Cardiac septum (tissue), 1 donor: ENCODE results near the gene AIFM3. TPM values are rescaled to one million over a fixed set of nuclear protein-coding genes. Genes with fewer than 3 reads are reported as not detected.
"Not testable (repeated sequence)": the region's sequence is repeated elsewhere in the genome, so short reads cannot be mapped to it uniquely, and the experiment has no call there.

Experiments
- DNase-seq: peaks from one replicate; pipeline ENCODE4 v3.0.0-alpha.2; 2020; ENCODE audit warnings: low spot score
- intact Hi-C: fragments of 100-400 bp; cut with DNase I; formaldehyde crosslinking; loops from one replicate; pipeline ENCODE4 v1.14.0; 2022
- long read RNA-seq: library from polyadenylated mRNA; unstranded; transcript quantifications from one replicate; pipeline ENCODE4 v2.0.0, GENCODE V29; 2021
- total RNA-seq: library from RNA; stranded (reverse); fragmentation: NEBNext Ultra II Directional; extraction: Animal tissue kit (Norgen Biotek cat#: 25700); gene quantifications from one replicate; pipeline ENCODE4 v1.2.1, GENCODE V29; 2021
- donor health status: DM: no; HTN: no; CAD: no.

The AIFM3 gene
- 0.54 TPM for total RNA-seq
- long read RNA-seq: 0 reads

- no peak for DNase-seq
- intact Hi-C loops: no loop called here
These were observed at the start of gene AIFM3 for GRCh38 chr22:20966883-20967696. AIFM3 (plus strand) TSS chr22:20967255; CDS start chr22:20967945, 690 bp downstream.

GRCh38 chr22:20918663-20919218, 48.3 kb upstream of the AIFM3 start:
- DNase-seq: no peak
- intact Hi-C loops: loop anchor here (5.0 kb wide), 2 partner anchors 61 to 84 kb away; partner anchors contain the start of genes PI4KA, SNAP29 and THAP7

GRCh38 chr22:20919718-20920117, 47.3 kb upstream of the AIFM3 start:
- DNase-seq: no peak
- intact Hi-C loops: loop anchor here (5.0 kb wide), 2 partner anchors 62 to 83 kb away; partner anchors contain the start of genes PI4KA, SNAP29 and THAP7

GRCh38 chr22:20920881-20921203, 46.2 kb upstream of the AIFM3 start:
- DNase-seq: no peak
- intact Hi-C loops: no loop called here

- DNase-seq: no peak
- intact Hi-C loops: no loop called here
These were observed 44.8 kb upstream of the AIFM3 start for GRCh38 chr22:20922141-20922751.

- no peak for DNase-seq
- intact Hi-C loops: no loop called here
These were observed 40.8 kb upstream of the AIFM3 start for GRCh38 chr22:20926243-20926642.

- no peak for DNase-seq
- intact Hi-C loops: no loop called here
These were observed 39.0 kb upstream of the AIFM3 start for GRCh38 chr22:20927940-20928572.

GRCh38 chr22:20928573-20928967, 38.5 kb upstream of the AIFM3 start:
- intact Hi-C loops: no loop called here
- no peak for DNase-seq

GRCh38 chr22:20930004-20930403, 37.1 kb upstream of the AIFM3 start:
- DNase-seq: no peak
- intact Hi-C loops: loop anchor here (2.0 kb wide), 1 partner anchor 19 kb away; no protein-coding TSS in a partner anchor

GRCh38 chr22:20930435-20930834, 36.6 kb upstream of the AIFM3 start:
- intact Hi-C loops: loop anchor here (2.0 kb wide), 1 partner anchor 18 kb away; no protein-coding TSS in a partner anchor
- DNase-seq: not testable (repeated sequence)

- DNase-seq: no peak
- intact Hi-C loops: loop anchor here (2.0 kb wide), 1 partner anchor 18 kb away; no protein-coding TSS in a partner anchor
These were observed 35.9 kb upstream of the AIFM3 start for GRCh38 chr22:20931126-20931654.

- intact Hi-C loops: no loop called here
- DNase-seq: no peak
These were observed 33.1 kb upstream of the AIFM3 start for GRCh38 chr22:20933910-20934309.

- DNase-seq, intact Hi-C loops: not testable (repeated sequence)
These were observed 32.0 kb upstream of the AIFM3 start for GRCh38 chr22:20935049-20935448.

GRCh38 chr22:20935780-20936539, 31.1 kb upstream of the AIFM3 start:
- intact Hi-C loops, DNase-seq: not testable (repeated sequence)

- no peak for DNase-seq
- intact Hi-C loops: no loop called here
These were observed 29.8 kb upstream of the AIFM3 start for GRCh38 chr22:20937031-20937793.

GRCh38 chr22:20937794-20938671, 29.0 kb upstream of the AIFM3 start:
- DNase-seq: no peak
- intact Hi-C loops: no loop called here

GRCh38 chr22:20939457-20940185, 27.4 kb upstream of the AIFM3 start:
- DNase-seq: peak; percentile 22

More at GRCh38 chr22:20939457-20940185, 27.4 kb upstream of the AIFM3 start:
- intact Hi-C loops: not testable (repeated sequence)
